ENCODE results near the gene TOMM20L. TPM values are rescaled to one million over a fixed set of nuclear protein-coding genes. Genes with fewer than 3 reads are reported as not detected.
"Not testable (repeated sequence)": the region's sequence is repeated elsewhere in the genome, so short reads cannot be mapped to it uniquely, and the experiment has no call there.

Gene TOMM20L
- polyA plus RNA-seq, 3 donors = not detected

GRCh38 chr14:58415636-58416547 lies 20.2 kb downstream of the TOMM20L start:
- 96 to 97% (median 96%) methylated on average over 10 of the region's 10 CpGs for WGBS, 3 donors
- no peak overlapping the region for H3K27ac ChIP-seq (ENCODE audit: low read depth, low read length)

- 92 to 100% (median 98%) methylated on average over 1 of the region's 1 CpG for WGBS, 3 donors
- H3K27ac ChIP-seq (ENCODE audit: low read depth, low read length) = not testable (repeated sequence)
Measured at GRCh38 chr14:58416934-58417333, 21.2 kb downstream of the TOMM20L start.

GRCh38 chr14:58426670-58427280 lies 31.0 kb downstream of the TOMM20L start:
- peak overlapping the region; percentile 83 for H3K27ac ChIP-seq (ENCODE audit: low read depth, low read length)
- WGBS, 3 donors = 0% methylated on average over 35 of the region's 35 CpGs

- peak within 1 kb of the TSS; percentile 83 for H3K27ac ChIP-seq (ENCODE audit: low read depth, low read length)
- 0% methylated on average over 33 of the region's 33 CpGs for WGBS, 3 donors
Measured at GRCh38 chr14:58427281-58428117, 31.8 kb downstream of the TOMM20L start, which contains the start of the genes KIAA0586 and TIMM9. KIAA0586 (plus strand) TSS chr14:58427719; CDS start chr14:58428265, 546 bp downstream. TIMM9 (minus strand) TSS chr14:58427531; CDS start chr14:58411945, 15,586 bp downstream.

GRCh38 chr14:58428118-58428683 lies 32.5 kb downstream of the TOMM20L start:
- WGBS, 3 donors = 0 to 1% (median 0%) methylated on average over 10 of the region's 10 CpGs
- no peak overlapping the region for H3K27ac ChIP-seq (ENCODE audit: low read depth, low read length)

GRCh38 chr14:58430156-58430555 lies 34.4 kb downstream of the TOMM20L start:
- 67 to 77% (median 73%) methylated on average over 1 of the region's 1 CpG for WGBS, 3 donors
- H3K27ac ChIP-seq (ENCODE audit: low read depth, low read length) = no peak overlapping the region

GRCh38 chr14:58439476-58439875 lies 43.7 kb downstream of the TOMM20L start:
- 62 to 82% (median 69%) methylated on average over 5 of the region's 5 CpGs for WGBS, 3 donors
- H3K27ac ChIP-seq (ENCODE audit: low read depth, low read length) = no peak overlapping the region

- WGBS, 3 donors = 87 to 91% (median 89%) methylated on average over 5 of the region's 5 CpGs
- no peak overlapping the region for H3K27ac ChIP-seq (ENCODE audit: low read depth, low read length)
Measured at GRCh38 chr14:58444627-58445026, 48.9 kb downstream of the TOMM20L start.

GRCh38 chr14:58455593-58456265 lies 60.0 kb downstream of the TOMM20L start:
- H3K27ac ChIP-seq (ENCODE audit: low read depth, low read length) = no peak overlapping the region
- 81 to 96% (median 94%) methylated on average over 9 of the region's 9 CpGs for WGBS, 3 donors

Other genes with a start within 250 kb of the TOMM20L start
- 1 to 10 TPM in 2 of 3 donors, under 1 TPM in 1; 0.61 to 2.2 (median 1.9) TPM for gene ARMH4, start 243.7 kb upstream of the TOMM20L start, polyA plus RNA-seq
- gene ACTR10, start 195.8 kb upstream of the TOMM20L start, polyA plus RNA-seq = 10 to 100 TPM; 30.4 to 98.2 (median 53.9) TPM
- gene PSMA3, start 151.1 kb upstream of the TOMM20L start, polyA plus RNA-seq = 100 to 1,000 TPM in 2 of 3 donors, 10 to 100 TPM in 1; 59.9 to 123 (median 119) TPM
- gene ARID4A, start 97.4 kb upstream of the TOMM20L start, polyA plus RNA-seq = 10 to 100 TPM in 1 of 3 donors, 1 to 10 TPM in 2; 4.0 to 10.2 (median 6.8) TPM
- 10 to 100 TPM; 39.0 to 61.4 (median 54.9) TPM for gene TIMM9, start 31.6 kb downstream of the TOMM20L start, polyA plus RNA-seq
- gene KIAA0586, start 31.8 kb downstream of the TOMM20L start, polyA plus RNA-seq = 1 to 10 TPM; 2.0 to 4.9 (median 2.6) TPM
- gene DACT1, start 242.0 kb downstream of the TOMM20L start, polyA plus RNA-seq = 1 to 10 TPM in 2 of 3 donors, under 1 TPM in 1; 0.62 to 7.4 (median 5.3) TPM